Measurements from ENCODE around the gene NFYC.

DNA sequence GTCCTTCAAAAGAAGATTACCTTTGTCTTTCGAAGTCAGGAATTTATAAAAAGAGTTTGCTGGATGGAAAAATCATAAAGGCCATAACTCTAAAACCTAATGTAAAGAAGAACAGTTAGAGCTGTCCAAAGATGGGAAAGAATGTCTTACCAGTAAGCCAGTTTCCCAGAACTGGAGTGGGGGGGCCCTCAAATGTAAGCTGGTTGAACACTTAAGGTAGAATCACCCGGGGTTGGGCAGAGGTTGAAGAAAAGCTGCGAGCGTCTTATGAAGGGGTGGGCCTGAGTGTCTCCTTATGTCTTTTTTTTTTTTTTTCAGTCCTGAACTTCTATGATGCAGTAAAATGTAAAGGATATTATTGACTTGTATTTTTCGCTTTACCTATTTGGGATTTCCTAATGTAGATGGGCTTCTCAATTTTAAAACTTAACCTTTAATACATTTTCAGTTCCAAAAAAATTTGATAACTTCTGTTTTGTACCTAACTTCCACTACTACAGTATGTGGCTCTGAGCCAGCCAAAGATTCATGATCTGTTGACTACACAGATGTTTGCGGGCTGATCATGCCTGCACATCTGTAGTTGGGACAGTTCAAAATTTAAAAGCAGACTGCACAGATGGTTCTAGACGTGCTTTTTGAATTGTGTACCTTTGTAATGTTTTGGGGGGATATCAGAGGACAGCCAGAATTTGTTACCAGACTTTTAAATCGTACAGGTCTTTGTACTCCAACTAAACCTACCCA is 43.6 kb downstream of the NFYC start:
- TF ChIP-seq, protein P1, sequence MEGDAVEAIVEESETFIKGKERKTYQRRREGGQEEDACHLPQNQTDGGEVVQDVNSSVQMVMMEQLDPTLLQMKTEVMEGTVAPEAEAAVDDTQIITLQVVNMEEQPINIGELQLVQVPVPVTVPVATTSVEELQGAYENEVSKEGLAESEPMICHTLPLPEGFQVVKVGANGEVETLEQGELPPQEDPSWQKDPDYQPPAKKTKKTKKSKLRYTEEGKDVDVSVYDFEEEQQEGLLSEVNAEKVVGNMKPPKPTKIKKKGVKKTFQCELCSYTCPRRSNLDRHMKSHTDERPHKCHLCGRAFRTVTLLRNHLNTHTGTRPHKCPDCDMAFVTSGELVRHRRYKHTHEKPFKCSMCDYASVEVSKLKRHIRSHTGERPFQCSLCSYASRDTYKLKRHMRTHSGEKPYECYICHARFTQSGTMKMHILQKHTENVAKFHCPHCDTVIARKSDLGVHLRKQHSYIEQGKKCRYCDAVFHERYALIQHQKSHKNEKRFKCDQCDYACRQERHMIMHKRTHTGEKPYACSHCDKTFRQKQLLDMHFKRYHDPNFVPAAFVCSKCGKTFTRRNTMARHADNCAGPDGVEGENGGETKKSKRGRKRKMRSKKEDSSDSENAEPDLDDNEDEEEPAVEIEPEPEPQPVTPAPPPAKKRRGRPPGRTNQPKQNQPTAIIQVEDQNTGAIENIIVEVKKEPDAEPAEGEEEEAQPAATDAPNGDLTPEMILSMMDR (IDR thresholded peaks at IDR 0.05): no peak
- no peak for TF ChIP-seq POLR2A (IDR thresholded peaks at IDR 0.05)
